ENCODE results near the gene LYPD5.

GRCh38 chr19:43818500-43818899 is 16.3 kb upstream of the LYPD5 start:
- TF ChIP-seq POLR2AphosphoS5 (IDR thresholded peaks at IDR 0.05; ENCODE audit: borderline replicate concordance, low read depth, low read length) (no peak), EZH2 (IDR thresholded peaks at IDR 0.05) (no peak), FOXP2 (optimal IDR thresholded peaks at IDR 0.05; ENCODE audit: control extremely low read depth, extremely low read length, insufficient read depth) (no peak)

All from SK-N-MC (cell line).